SK-N-SH treated with all-trans-retinoic acid at 6 μM for 48 hours (cell line): ENCODE results near the gene MARK3.

Experiments
- ATAC-seq: fragments of 200-7000 bp; cut with Tn5 transposase; 3 replicates; pipeline ENCODE4 v1.9.1; 2020; ENCODE audit warnings: mild to moderate bottlenecking, moderate library complexity
- BACH2 ChIP-seq: fragments of 250-450 bp; sonication (Bioruptor Pico); IDR thresholded peaks from 2 replicates; pipeline ENCODE4 v1.9.0; 2021; ENCODE audit warnings: mild to moderate bottlenecking, borderline replicate concordance
- CREB5 ChIP-seq: fragments of 250-450 bp; sonication (Bioruptor Pico); IDR thresholded peaks from 2 replicates; pipeline ENCODE4 v1.5.1; 2020; ENCODE audit warnings: low read depth, mild to moderate bottlenecking, moderate library complexity
- CSDC2 ChIP-seq: fragments of 250-450 bp; sonication (Bioruptor Pico); IDR thresholded peaks from 2 replicates; pipeline ENCODE4 v1.5.0; 2020; ENCODE audit warnings: mild to moderate bottlenecking, moderate library complexity
- CSRNP3 ChIP-seq: fragments of 250-450 bp; sonication (Bioruptor Pico); IDR thresholded peaks from 2 replicates; pipeline ENCODE4 v1.5.1; 2021; ENCODE audit warnings: mild to moderate bottlenecking, moderate library complexity
- ESRRG ChIP-seq: fragments of 250-450 bp; sonication (Bioruptor Pico); IDR thresholded peaks from 2 replicates; pipeline ENCODE4 v1.6.1; 2021; ENCODE audit warnings: mild to moderate bottlenecking
- GLIS3 ChIP-seq: fragments of 250-450 bp; sonication (Bioruptor Pico); IDR thresholded peaks from 2 replicates; pipeline ENCODE4 v1.5.0; 2020; ENCODE audit warnings: mild to moderate bottlenecking, moderate library complexity
- ISL1 ChIP-seq: fragments of 250-450 bp; sonication (Bioruptor Pico); IDR thresholded peaks from 2 replicates; pipeline ENCODE4 v2.1.2; 2022; ENCODE audit warnings: mild to moderate bottlenecking, moderate library complexity
- OSR1 ChIP-seq: fragments of 250-450 bp; sonication (Bioruptor Pico); IDR thresholded peaks from 2 replicates; pipeline ENCODE4 v1.8.0; 2022; ENCODE audit warnings: moderate library complexity, mild to moderate bottlenecking, inconsistent platforms
- POU6F1 ChIP-seq: fragments of 250-450 bp; sonication (Bioruptor Pico); IDR thresholded peaks from 2 replicates; pipeline ENCODE4 v1.8.0; 2021; ENCODE audit warnings: low read depth, mild to moderate bottlenecking, moderate library complexity, borderline replicate concordance
- PPARA ChIP-seq: fragments of 250-450 bp; sonication (Bioruptor Pico); IDR thresholded peaks from 2 replicates; pipeline ENCODE4 v1.5.0; 2020; ENCODE audit warnings: mild to moderate bottlenecking, borderline replicate concordance
- RARB ChIP-seq: fragments of 250-450 bp; sonication (Bioruptor Pico); IDR thresholded peaks from 2 replicates; pipeline ENCODE4 v1.8.0; 2021; ENCODE audit warnings: mild to moderate bottlenecking, moderate library complexity
- SNAI2 ChIP-seq: fragments of 250-450 bp; sonication (Bioruptor Pico); IDR thresholded peaks from 2 replicates; pipeline ENCODE4 v1.5.0; 2020; ENCODE audit warnings: mild to moderate bottlenecking, moderate library complexity
- TCF4 ChIP-seq: fragments of 250-450 bp; sonication (Bioruptor Pico); IDR thresholded peaks from 2 replicates; pipeline ENCODE4 v1.8.0; 2021; ENCODE audit warnings: mild to moderate bottlenecking, moderate library complexity, borderline replicate concordance
- TOX ChIP-seq: fragments of 250-450 bp; sonication (Bioruptor Pico); IDR thresholded peaks from 2 replicates; pipeline ENCODE4 v1.8.0; 2021; ENCODE audit warnings: mild to moderate bottlenecking, moderate library complexity, borderline replicate concordance
- ZC3H10 ChIP-seq: fragments of 250-450 bp; sonication (Bioruptor Pico); IDR thresholded peaks from 2 replicates; pipeline ENCODE4 v1.5.1; 2021; ENCODE audit warnings: mild to moderate bottlenecking, moderate library complexity
- ZFP3 ChIP-seq: fragments of 250-450 bp; sonication (Bioruptor Pico); IDR thresholded peaks from 2 replicates; pipeline ENCODE4 v1.5.0; 2020; ENCODE audit warnings: mild to moderate bottlenecking, moderate library complexity
- ZFP30 ChIP-seq: fragments of 450-650 bp; formaldehyde crosslinking; IDR thresholded peaks from 2 replicates; pipeline ENCODE4 v1.5.0; 2022; ENCODE audit warnings: mild to moderate bottlenecking, moderate library complexity
- ZNF565 ChIP-seq: fragments of 450-650 bp; formaldehyde crosslinking; conservative IDR thresholded peaks from 2 replicates; pipeline ENCODE4 v1.5.0; 2020; ENCODE audit warnings: low read depth, mild to moderate bottlenecking, moderate library complexity
- ZNF70 ChIP-seq: fragments of 450-650 bp; formaldehyde crosslinking; IDR thresholded peaks from 2 replicates; pipeline ENCODE4 v1.5.0; 2020; ENCODE audit warnings: mild to moderate bottlenecking, moderate library complexity
- ZNF8 ChIP-seq: fragments of 450-650 bp; formaldehyde crosslinking; IDR thresholded peaks from 2 replicates; pipeline ENCODE4 v1.5.0; 2020; ENCODE audit warnings: mild to moderate bottlenecking, moderate library complexity
- TF ChIP-seq, protein P1 (sequence below): fragments of 250-450 bp; sonication (Bioruptor Pico); IDR thresholded peaks from 2 replicates; pipeline ENCODE4 v1.8.0; 2020; ENCODE audit warnings: mild to moderate bottlenecking, moderate library complexity, borderline replicate concordance

The MARK3 gene

DNA sequence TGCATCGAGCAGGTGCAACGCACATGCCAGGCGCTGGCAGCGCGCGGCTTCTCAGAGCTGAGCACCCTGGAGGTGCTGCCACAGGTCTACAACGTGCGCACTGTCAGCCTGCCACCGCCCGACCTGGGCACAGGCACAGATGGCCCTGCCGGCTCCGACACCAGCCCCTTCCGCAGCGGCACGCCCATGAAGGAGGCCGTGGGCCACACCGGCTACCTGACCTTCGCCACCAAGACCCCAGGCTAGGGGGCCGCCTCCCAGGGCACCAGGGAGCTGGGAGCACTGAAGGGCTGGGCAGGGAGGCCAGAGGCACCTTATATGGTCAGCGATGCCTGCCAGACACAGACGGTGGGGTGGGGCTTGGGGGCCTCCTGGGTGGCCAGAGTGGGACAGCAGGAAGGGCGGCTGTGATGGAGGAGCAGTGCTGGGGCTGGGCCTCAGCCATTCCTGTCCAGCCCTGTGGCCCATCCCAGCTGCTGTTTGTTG is 149.4 kb downstream of the MARK3 start:
- ATAC-seq, result no peak
- TF ChIP-seq ZNF565 (no peak), ZNF70 (no peak), CREB5 (CRISPR knock-in tag) (no peak), CSDC2 (no peak), GLIS3 (CRISPR knock-in tag) (no peak), TCF4 (CRISPR knock-in tag) (no peak), BACH2 (CRISPR knock-in tag) (no peak), RARB (CRISPR knock-in tag) (no peak), PPARA (CRISPR knock-in tag) (no peak), POU6F1 (no peak), ZNF8 (CRISPR knock-in tag) (no peak), OSR1 (CRISPR knock-in tag) (no peak), ESRRG (CRISPR knock-in tag) (no peak)

DNA sequence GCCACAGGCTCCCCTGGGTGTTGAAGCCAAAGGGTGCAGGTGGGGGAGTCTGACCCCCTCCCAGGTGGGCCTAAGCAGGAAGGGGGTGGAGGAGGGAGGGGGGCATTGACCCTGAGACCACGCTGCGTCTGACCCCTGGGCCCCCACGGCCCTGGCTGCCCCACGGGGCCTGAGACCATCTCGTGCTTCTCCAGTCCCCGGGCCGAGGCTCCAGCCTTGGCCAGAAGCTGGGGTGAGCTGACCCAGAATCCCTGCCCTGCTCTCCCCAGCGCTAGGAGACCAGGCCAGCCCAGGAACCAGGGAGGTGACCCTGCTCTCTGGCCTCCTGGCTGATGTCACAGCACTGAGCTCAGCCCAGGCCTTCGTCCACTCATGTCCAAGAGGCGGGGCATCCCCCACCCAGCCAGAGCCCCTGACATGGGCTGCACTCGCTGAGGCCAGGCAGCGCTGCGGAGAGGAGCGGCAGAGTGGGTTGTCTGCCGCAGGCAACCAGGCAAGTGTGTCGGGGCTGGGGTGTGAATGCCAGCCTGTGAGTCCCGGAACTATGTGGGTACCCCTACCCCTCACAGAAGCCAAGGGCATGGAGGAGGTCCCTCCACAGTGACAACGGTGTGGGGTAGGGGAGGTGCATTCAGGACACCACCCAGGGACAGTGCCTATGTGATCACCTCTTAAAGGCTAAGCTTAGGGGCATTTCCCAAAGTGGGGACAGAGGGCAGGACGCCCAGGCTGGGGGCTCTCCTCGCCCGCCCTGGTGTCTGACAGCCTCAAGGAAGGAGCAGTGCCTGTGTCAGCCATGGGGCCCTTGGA is 150.1 kb downstream of the MARK3 start:
- no peak for ATAC-seq
- TF ChIP-seq SNAI2 (no peak), ZFP30 (CRISPR knock-in tag) (no peak), ISL1 (no peak)
- TF ChIP-seq, all 23 proteins: peak for 0

DNA sequence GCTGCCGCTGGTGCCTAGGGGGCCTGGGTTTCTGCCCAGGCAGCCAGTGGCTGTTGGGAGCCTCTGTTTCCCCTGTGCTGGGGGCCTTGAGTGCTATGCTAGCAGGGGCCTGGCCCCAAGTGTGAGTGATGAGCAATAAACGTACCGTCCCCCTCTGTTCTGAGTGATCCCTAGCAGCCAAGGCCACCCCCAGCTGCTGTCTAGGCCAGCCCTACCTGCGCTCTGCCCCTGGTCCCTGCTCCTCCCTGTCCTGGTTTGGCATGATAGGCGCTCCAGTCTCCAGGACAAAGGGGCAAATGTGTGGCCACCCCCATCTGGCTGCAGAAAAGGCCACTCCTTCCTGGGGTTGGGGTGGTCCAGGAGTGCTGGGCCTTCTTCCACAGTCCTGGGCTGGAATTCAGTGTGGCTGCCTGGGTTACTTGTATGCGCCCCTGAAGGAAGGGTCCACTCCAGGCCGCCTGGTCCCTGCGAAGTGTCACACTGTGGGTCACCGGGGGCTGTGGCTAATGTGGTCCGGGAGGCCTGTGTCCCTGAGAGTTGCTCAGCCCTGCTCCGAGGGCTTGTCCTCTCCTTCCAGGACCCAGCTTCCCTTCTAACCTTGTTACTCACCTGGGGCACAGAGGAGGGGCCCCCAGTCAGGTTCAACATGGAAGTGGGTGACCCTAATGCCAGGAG is 150.8 kb downstream of the MARK3 start:
- TF ChIP-seq ZNF565 (no peak), RARB (CRISPR knock-in tag) (no peak), ESRRG (CRISPR knock-in tag) (no peak), ZNF70 (no peak)
- no peak for ATAC-seq

- ATAC-seq, result no peak
- no peak for TF ChIP-seq ZNF8 (CRISPR knock-in tag)
- TF ChIP-seq ZC3H10 (CRISPR knock-in tag), result no peak
- no peak for TF ChIP-seq ZFP3
- TF ChIP-seq, protein P1, sequence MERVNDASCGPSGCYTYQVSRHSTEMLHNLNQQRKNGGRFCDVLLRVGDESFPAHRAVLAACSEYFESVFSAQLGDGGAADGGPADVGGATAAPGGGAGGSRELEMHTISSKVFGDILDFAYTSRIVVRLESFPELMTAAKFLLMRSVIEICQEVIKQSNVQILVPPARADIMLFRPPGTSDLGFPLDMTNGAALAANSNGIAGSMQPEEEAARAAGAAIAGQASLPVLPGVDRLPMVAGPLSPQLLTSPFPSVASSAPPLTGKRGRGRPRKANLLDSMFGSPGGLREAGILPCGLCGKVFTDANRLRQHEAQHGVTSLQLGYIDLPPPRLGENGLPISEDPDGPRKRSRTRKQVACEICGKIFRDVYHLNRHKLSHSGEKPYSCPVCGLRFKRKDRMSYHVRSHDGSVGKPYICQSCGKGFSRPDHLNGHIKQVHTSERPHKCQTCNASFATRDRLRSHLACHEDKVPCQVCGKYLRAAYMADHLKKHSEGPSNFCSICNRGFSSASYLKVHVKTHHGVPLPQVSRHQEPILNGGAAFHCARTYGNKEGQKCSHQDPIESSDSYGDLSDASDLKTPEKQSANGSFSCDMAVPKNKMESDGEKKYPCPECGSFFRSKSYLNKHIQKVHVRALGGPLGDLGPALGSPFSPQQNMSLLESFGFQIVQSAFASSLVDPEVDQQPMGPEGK, result no peak
- TF ChIP-seq ZNF70, result no peak
- TF ChIP-seq ZFP30 (CRISPR knock-in tag), result no peak
- no peak for TF ChIP-seq TOX (CRISPR knock-in tag)
- no peak for TF ChIP-seq CSDC2
- no peak for TF ChIP-seq ZNF565
- no peak for TF ChIP-seq ESRRG (CRISPR knock-in tag)
- no peak for TF ChIP-seq CSRNP3 (CRISPR knock-in tag)
- no peak for TF ChIP-seq GLIS3 (CRISPR knock-in tag)
- no peak for TF ChIP-seq SNAI2
These were observed 151.5 kb downstream of the MARK3 start for GRCh38 chr14:103536693-103537092.
